GM13977 (cell line): ENCODE measurements around the gene SLC16A12.
"Not testable (repeated sequence)": the region's sequence is repeated elsewhere in the genome, so short reads cannot be mapped to it uniquely, and the experiment has no call there.

Experiments
- DNase-seq: peaks from one replicate; pipeline ENCODE4 v3.0.0; 2012; ENCODE audit warnings: low spot score
- in situ Hi-C: fragments of 300-500 bp; cut with MboI; formaldehyde crosslinking; loops from one replicate; pipeline ENCODE4 v1.12.0; 2022; ENCODE audit warnings: low sequenced_read_pairs, low pct_unique_long_range_greater_than_20kb, mixed read lengths, inconsistent platforms; ENCODE audit not compliant: unreplicated experiment
- TF ChIP-seq, protein P1 (sequence below): IDR thresholded peaks from 2 replicates; pipeline ENCODE4 v1.5.1; 2012; ENCODE audit warnings: mild to moderate bottlenecking, control low read depth; ENCODE audit not compliant: insufficient read depth; ENCODE audit errors: extremely low read depth, missing control alignments

The SLC16A12 gene

DNA sequence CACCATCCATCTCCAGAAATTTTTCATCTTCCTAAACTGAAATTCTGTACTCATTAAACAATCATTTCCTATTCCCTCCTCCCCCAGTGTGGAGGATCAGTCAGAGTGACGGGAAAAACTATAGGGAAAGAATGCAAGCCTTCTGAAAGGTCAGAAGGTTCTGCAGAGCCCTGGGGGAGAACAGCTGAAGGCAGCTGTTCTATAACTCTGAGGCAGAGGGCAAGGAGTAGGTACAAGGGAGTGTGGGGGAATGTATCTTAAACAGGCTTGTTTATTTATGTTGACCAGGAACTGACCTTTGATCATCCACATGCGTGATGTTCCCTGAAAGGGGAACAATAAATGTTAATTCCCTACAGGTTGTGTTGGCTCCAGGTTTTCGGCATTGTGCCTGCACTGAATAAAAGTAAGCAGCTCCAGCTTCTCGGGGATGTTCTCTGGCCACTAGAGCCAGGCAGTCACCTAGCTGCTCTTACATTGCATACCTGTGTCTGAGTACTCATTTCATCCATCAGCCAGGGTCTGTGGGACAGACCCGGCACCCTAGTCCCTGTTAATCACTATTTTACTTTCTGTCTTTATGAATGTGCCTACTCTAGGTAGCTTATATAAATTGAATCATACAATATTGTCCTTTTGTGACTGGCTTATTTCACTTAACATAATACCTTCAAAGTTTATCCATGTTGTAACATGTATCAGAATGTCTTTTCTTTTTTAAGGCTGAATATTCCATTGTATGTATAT is 137.2 kb downstream of the SLC16A12 start:
- TF ChIP-seq, protein P1, sequence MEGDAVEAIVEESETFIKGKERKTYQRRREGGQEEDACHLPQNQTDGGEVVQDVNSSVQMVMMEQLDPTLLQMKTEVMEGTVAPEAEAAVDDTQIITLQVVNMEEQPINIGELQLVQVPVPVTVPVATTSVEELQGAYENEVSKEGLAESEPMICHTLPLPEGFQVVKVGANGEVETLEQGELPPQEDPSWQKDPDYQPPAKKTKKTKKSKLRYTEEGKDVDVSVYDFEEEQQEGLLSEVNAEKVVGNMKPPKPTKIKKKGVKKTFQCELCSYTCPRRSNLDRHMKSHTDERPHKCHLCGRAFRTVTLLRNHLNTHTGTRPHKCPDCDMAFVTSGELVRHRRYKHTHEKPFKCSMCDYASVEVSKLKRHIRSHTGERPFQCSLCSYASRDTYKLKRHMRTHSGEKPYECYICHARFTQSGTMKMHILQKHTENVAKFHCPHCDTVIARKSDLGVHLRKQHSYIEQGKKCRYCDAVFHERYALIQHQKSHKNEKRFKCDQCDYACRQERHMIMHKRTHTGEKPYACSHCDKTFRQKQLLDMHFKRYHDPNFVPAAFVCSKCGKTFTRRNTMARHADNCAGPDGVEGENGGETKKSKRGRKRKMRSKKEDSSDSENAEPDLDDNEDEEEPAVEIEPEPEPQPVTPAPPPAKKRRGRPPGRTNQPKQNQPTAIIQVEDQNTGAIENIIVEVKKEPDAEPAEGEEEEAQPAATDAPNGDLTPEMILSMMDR, result no peak
- in situ Hi-C loops, result no loop called here
- DNase-seq, result no peak

- in situ Hi-C loops, result no loop called here
- no peak for DNase-seq
- TF ChIP-seq, protein P1, result no peak
Measured at GRCh38 chr10:89395141-89395540, 140.3 kb downstream of the SLC16A12 start.

- in situ Hi-C loops, result no loop called here
- no peak for DNase-seq
- TF ChIP-seq, protein P1, result no peak
Measured at GRCh38 chr10:89393898-89394297, 141.5 kb downstream of the SLC16A12 start.

DNA sequence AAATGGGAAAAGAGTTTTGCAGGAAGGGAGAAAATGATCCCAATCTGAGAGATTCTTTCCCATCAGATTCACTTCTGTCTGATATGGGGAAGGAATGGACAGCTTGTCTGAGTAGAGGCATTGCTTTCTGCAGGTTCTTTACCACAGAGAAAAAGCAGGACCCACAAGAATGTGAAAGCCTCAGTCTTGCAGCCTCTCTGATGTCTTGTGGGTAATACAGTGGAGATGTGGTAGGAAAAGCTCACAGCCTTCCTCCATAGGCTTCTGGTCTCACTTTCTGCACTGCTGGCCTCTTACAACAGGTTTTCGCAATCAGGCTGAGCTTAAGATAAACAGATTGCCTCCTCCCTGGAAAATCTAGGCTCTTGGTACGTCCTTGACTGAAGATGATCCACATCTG is 142.4 kb downstream of the SLC16A12 start:
- in situ Hi-C loops, result no loop called here
- DNase-seq, result no peak
- TF ChIP-seq, protein P1, result no peak

GRCh38 chr10:89391907-89392756 is 143.3 kb downstream of the SLC16A12 start, which contains the start of gene IFIT1:
TSS of gene IFIT1 (plus strand) at chr10:89392623. CDS start at chr10:89392713, 90 bp downstream.
- TF ChIP-seq, protein P1, result no peak
- peak; percentile 47 for DNase-seq
- in situ Hi-C loops, result no loop called here

- DNase-seq, result not testable (repeated sequence)
Measured at GRCh38 chr10:89391226-89391576, 144.2 kb downstream of the SLC16A12 start.

More at GRCh38 chr10:89391226-89391576, 144.2 kb downstream of the SLC16A12 start:
- in situ Hi-C loops, result not testable (repeated sequence)
